ENCODE results near the gene HEXD. TPM values are rescaled to one million over a fixed set of nuclear protein-coding genes. Genes with fewer than 3 reads are reported as not detected.
A peak's percentile ranks its signal among the peaks of the same experiment; 100 is the strongest.
"Not testable (repeated sequence)": the region's sequence is repeated elsewhere in the genome, so short reads cannot be mapped to it uniquely, and the experiment has no call there.

HEXD gene
- total RNA-seq, 1 donor from 2014 or later: 12.5 TPM

DNA sequence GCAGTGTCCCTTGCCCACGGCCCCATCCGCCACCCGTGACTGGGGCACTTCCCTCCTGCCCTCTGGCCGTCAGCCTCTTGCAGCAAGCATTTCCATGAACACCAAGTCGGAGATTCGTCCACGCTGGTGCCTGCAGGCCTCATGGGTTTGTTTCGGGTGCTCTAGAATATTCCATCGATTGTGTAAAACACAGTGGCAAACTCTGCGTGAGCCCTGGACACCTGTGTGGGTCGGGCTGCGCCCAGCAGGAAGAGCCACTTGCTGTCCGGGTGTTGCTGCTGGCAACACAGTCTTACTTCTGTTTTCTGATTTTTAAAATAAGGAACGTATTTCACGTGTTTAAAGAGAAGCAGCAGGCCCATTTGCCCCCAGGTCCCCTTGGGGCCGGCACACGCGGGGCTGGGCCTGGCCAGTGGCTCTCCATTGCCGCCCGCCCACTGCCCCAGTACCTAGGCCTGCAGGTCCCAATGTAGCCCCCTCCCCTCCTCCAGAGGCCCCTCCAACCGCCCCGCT lies 22.4 kb downstream of the HEXD start:
- DNase-seq (ENCODE audit: low spot score): no peak

DNA sequence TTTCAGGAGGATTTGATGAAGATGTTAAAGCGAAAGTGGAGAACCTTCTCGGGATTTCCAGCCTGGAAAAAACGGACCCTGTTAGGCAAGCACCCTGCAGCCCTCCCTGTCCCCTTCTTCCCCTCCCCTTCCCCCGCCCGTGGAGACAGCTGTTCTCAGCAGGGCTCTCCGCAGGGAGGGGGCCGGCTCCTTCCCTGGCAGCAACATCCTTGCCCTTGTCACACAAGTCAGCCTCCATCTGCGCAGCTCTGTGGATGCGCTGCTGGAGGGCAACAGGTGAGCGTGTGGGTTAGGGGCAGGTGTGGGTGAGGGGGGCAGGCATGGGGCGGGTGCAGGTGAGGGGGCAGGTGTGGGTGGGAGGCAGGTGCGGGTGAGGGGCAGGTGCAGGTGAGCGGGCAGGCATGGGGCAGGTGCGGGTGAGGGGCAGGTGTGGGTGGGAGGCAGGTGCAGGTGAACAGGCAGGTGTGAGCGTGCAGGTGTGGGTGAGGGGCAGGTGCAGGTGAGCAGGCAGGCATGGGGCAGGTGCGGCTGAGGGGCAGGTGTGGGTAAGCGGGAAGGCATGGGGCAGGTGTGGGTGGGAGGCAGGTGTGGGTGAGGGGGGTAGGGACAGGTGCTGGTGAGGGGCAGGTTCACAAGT lies 23.0 kb downstream of the HEXD start:
- no peak for DNase-seq (ENCODE audit: low spot score)

DNA sequence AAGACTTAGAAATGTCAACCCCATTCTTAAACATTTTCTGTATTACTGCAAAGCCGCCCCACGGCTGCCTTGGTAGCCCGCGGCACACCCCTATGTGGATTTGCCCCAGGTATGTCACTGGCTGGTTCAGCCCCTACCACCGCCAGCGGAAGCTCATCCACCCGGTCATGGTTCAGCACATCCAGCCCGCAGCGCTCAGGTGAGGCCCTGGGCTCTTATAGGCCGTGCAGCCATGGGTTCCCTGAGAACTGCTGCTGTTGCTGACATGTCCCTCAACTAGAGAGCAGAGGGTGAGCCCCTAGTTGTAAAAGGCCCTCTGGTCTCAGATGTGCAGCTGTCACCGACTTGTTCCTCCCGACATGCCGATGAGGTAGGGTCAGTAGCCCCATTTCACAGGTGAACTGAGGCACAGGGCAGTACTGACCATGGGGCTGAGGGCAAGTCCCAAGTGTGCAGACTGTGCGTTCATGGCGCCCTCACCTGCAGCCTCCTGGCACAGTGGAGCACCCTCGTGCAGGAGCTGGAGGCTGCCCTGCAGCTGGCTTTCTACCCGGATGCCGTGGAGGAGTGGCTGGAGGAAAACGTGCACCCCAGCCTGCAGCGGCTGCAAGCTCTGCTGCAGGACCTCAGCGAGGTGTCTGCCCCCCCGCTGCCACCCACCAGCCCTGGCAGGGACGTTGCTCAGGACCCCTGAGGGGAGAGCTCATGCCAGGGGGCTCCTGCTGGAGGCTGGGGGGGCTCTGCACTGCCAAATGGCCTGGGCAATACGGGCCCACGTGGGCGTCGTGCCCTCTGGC lies 23.7 kb downstream of the HEXD start:
- no peak for DNase-seq (ENCODE audit: low spot score)

DNA sequence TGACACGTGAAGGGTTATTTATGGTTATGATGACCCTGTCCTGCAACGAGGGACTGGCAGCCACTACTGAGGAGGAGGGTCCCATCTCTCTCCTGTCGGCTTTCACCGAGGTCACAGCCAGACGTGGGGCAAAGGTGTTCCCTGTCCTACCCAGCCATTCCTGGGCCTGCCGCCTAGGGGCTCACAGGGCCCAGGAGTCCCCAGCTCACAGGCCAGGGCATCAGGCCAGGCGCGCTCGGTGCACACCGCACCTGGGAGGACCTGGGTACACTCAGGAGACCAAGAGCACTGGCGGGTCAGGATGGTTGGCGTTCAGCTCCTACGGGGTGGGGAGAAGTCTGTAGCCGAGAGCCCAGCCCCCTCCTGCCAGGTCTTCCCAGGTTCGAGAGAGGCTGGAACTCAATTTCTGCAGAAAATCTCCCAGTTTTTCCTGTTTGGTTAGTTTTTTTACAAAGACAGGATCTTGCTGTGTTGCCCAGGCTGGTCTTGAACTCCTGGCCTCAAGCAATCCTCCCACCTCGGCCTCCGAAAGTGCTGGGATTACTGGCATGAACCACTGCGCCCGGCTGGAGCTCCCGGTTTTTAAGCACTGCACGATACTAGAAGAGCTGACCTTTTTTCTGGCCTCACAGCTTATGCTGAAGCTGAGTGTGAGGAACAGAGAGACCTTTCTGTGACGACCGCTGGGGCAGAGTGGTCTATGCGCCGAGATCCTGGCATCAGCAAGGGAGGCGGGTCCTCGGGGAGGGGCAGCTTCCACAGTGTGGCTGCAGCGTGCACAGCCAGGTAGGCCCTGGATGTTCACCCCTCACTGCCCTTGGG lies 24.7 kb downstream of the HEXD start:
- no peak for DNase-seq (ENCODE audit: low spot score)

DNA sequence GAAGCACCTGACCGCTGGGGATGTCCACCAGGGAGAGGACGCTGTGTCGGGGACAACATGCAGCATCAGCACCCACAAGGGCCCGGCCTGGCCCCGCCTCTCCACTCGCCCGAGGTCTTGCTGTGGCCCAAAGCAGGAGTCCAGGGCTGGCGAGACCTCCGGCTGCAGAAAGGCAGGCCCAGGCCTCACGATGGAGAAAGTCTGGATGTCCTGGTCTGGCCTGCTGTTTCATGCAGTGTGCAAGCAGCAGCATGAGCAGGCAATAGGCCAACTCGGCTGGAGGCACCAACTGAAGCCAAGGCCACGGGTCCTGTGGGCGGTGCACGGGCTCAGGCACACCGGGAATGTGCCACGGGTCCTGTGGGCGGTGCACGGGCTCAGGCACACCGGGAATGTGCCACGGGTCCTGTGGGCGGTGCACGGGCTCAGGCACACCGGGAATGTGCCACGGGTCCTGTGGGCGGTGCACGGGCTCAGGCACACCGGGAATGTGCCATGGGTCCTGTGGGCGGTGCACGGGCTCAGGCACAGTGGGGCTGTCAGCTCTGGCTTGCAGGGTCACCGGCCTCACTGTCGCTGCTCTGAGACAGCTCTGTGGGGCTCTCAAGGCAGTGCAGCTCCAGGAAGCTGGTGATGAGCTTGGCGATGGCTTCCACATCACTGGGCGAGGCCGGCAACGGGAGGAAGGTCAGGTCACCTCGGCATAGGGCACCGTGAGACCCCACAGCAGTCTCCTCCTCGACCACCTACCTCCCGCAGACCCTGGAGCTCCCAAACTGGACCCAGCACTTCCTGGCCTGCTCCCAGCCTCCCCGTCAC lies 25.5 kb downstream of the HEXD start:
- DNase-seq (ENCODE audit: low spot score): no peak

DNA sequence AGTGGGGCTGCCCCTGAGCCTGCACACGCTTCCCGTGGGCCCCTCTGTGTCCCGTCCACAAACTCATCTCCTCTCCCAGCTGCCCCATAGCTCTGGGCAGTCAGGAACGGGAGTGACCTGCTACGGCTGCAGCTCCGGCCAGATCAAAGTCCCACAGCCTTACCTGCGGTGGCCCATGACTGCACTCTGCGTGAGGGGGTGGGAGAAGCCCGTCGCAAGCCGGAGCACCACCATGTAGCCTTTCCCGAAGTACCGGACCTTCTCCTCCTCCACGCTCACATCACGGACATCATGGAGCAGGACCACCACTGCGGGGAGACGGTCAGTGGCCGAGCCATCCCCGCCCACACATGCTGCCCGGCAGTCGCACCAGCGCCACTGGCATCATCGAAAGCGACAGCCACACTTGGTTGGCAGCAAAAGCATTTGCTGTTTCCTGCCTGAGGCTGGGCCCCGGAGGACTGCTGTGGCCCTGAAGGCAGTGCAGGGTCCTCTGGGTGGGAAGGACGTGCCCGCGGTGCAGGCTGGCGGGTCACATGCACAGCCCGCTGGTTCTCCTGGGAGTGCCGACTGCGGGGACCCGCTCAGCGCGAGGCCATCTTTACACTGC lies 26.2 kb downstream of the HEXD start:
- no peak for DNase-seq (ENCODE audit: low spot score)

DNA sequence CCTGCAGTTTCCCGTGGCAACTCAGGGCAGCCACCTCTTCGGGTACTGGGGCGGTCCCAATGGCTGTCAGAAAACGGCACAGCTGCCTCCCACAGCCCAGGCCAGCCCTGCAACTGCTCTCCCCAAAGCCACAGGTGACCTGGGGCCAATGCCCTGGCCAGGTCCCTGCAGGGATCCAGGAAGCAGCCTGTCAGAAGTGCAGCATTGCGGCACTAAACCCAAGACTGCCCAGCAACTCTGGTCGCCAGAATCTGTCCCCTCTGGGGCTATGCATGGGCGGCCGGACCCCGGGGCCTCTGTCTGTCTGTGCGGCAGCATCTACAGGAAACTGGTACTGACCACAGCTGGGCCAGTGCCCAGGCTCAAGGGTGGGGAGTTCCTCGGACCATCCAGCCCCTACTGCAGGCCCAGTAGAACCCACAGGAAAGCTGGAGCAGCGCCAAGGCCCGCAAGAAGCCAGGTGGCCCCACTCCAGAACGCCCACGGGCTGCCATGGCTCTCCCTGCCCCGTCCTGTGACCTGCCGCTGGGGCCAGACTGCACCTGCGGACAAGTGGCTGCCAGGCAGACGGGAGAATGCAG lies 26.9 kb downstream of the HEXD start:
- no peak for DNase-seq (ENCODE audit: low spot score)

DNA sequence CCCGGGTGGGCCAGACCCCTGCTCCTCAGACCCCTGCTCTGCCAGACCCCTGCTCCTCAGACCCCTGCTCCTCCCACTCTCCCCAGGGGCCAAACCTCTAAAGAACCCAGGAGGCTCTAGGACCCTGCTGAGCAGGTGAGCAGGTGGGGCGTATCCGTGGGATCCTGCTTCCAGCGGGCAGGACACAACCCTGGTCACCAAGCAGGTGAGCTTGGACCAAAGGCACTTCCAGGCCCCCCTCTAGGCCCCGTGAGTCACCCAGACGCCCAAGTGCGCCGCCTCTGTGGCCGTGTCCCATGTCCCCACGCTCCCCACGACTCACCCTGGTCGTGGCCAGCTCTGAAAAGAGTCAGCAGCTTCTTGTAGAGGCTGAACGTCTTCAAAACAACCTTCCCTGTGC lies 27.4 kb downstream of the HEXD start:
- no peak for DNase-seq (ENCODE audit: low spot score)

DNA sequence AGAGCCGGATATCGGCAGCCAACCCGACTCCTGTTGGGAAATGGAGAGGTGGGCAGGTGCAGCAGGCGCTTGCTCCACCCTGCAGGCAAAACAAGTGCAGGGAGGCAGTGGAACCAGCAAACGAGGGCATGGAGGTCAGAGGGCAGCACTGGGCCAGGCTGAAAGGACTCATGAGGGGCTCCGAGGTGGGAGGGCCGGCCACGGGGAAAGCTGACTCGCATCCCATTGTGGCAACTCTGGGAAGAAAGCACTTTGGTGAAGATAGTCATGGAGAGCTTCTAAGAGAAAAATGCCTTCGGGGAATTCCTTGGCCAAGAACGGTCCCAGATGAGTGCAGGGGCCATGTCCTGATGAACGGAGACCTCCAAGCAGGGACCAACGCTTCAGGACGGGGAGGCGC lies 28.0 kb downstream of the HEXD start:
- DNase-seq (ENCODE audit: low spot score): no peak

DNA sequence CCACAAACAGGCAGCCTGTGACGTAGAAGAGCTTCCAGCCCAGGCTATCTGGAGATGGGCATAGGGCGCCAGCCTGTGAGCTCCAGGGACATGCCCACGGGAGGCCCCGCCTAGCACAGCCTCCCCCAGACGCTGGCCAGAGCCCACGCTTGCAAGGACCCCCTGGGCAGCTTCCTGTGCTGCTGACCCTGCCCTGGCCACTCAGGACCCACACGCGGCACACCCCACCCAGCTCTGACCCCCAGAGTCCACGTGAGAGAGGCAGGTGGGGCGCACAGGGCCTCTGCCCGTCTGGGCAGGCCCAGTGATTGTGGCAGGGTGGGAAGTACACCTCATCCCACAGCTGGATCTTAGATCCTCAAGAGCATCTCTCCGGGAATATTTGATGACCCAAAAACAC lies 28.5 kb downstream of the HEXD start:
- DNase-seq (ENCODE audit: low spot score): no peak

DNA sequence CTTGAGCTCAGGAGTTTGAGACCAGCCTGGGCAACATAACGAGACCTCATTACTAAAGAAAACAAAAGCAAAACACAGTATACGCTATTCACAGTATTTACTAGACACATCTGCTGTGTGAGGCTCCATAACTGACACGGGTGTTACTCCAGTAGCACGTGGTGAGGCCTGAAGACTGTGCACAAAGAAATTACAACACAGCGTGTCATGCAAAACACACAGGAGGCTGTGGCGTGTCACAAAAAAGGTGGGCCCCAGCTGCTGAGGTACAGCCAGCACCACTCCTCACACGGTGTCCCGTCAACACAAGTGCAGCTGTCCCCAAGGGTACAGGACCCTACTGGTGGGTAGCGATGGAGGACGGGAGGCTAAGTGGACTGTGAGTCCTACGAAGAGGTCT lies 29.7 kb downstream of the HEXD start:
- no peak for DNase-seq (ENCODE audit: low spot score)

DNA sequence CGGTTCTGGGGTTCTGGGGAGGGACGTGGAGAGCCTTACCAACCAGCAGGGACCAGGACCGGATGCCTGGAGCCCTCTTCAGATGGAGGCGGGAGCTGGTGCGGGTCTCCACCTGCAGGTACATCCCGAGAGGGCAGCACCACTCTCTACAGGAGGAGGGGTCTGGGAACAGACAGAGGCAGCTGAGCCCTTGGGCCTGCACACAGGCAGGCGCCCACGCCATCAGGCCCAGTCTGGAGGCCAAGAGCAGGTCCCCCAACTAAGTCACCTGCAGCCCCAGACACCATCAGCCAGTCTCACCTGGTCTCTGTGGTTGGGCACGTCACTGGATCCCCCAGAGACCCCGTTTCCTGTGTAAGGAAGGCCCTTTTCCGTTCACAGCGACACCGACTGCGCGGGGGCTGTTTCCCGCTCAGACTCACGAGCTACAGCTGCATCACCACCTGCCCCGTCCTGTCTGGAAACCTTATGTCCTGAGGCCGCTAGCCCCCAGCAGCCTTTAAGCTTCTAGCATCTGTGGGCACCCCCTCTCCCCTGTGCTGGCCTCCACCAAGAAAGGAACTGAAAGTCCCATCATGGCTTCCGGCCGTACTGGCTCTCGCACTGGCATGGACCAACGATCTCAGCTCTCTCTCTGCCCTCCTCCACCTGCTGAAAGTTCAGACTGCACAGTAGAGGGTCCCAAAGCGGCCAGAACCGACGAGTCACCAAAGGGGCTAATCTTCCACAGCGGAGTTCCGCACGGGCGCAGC lies 31.2 kb downstream of the HEXD start:
- DNase-seq (ENCODE audit: low spot score): no peak

DNA sequence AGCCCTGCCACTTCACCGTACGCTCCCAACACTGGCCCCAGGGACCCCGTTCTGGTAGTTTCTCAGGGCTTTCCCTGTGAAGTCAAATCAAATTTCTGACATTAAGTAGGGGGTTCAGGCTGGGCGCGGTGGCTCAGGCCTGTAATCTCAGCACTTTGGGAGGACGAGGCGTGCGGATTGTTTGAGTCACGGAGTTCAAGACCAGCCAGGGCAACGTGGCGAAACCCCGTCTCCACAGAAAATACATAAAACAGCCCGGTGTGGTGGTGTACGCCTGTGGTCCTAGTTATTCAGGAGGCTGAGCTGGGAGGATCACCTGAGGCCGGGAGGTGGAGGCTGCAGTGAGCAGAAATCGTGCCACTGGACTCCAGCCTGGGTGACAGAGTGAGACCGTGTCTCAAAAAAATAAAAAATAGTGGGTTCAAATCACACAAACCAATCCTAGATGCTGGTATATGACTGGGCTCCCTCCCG lies 31.8 kb downstream of the HEXD start:
- DNase-seq (ENCODE audit: low spot score): no peak

DNA sequence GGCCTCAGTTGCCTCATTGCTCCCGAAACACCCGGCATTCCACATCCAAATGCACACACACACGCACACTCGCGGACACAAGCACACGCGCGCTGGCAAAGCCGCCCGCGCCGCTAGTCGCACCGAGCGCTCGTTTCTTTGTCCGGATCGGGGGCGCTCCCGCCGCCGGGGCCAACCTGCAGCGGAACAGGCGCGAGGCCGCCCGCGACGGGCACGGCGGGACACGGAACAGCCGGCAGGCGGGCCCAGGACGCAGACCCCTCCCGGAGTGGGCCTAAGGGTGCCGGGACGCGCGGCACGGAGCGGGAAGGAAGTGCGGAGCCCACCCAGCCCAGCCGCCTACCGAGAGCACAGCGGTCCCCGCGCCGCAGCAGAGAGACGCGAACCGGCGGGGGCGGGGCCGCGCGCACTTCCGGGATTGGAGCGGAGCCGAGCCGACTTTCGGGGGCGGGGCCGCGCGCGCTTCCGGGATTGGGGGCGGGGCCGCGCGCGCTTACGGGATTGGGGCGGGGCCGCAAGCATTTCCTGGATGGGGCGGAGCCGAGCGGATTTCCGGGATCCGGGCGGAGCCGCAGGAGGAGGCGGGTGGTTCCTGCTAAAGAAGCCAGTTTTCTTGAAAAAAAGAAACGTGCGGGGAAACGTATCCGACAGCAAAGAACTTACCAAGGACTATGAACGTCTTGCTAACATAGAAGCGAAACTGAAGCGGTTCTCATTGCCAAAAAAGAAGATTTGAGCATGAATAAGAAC lies 32.4 kb downstream of the HEXD start, which contains the start of gene CYBC1:
TSS of gene CYBC1 (minus strand) at position 396 of the 750 bp plus-strand sequence. CDS start 1,498 bp downstream, outside the sequence.
- peak; percentile 96 for DNase-seq (ENCODE audit: low spot score)

DNA sequence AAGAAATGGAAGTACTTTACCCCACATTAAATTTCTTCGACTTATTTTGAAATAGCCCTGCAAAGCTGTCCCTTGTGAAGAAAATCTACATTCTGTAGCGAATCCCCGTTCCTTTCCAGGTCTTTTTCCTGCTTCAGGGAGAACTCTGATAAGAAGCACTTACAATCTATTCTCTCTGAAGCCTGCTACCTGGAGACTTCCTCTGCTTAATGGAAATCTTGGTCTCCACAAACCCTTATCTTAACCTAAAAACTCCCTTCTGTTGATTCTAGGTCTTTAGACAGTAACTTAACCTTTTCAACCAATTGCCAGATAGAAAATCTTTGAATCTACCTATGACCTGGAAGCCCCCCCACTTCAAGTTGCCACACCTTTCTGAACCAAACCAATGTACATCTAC lies 34.0 kb downstream of the HEXD start:
- no peak for DNase-seq (ENCODE audit: low spot score)

DNA sequence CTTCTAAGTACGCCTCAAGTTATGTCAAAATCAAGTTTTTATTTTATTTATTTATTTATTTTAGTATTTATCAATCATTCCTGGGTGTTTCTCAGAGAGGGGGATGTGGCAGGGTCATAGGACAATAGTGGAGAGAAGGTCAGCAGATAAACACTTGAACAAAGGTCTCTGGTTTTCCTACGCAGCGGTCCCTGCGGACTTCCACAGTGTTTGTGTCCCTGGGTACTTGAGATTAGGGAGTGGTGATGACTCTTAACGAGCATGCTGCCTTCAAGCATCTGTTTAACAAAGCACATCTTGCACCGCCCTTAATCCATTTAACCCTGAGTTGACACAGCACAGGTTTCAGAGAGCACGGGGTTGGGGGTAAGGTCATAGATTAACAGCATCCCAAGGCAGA lies 35.0 kb downstream of the HEXD start:
- DNase-seq (ENCODE audit: low spot score): not testable (repeated sequence)

DNA sequence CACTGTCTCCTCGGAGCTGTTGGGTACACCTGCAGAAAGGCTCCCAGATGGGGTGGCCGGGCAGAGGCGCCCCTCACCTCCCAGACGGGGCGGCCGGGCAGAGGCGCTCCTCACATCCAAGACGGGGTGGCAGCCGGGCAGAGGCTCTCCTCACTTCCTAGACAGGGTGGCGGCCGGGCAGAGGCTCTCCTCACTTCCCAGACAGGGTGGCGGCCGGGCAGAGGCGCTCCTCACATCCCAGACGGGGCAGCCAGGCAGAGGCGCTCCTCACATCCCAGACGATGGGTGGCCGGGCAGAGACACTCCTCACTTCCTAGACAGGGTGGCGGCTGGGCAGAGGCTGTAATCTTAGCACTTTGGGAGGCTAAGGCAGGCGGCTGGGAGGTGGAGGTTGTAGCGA lies 35.6 kb downstream of the HEXD start:
- not testable (repeated sequence) for DNase-seq (ENCODE audit: low spot score)

DNA sequence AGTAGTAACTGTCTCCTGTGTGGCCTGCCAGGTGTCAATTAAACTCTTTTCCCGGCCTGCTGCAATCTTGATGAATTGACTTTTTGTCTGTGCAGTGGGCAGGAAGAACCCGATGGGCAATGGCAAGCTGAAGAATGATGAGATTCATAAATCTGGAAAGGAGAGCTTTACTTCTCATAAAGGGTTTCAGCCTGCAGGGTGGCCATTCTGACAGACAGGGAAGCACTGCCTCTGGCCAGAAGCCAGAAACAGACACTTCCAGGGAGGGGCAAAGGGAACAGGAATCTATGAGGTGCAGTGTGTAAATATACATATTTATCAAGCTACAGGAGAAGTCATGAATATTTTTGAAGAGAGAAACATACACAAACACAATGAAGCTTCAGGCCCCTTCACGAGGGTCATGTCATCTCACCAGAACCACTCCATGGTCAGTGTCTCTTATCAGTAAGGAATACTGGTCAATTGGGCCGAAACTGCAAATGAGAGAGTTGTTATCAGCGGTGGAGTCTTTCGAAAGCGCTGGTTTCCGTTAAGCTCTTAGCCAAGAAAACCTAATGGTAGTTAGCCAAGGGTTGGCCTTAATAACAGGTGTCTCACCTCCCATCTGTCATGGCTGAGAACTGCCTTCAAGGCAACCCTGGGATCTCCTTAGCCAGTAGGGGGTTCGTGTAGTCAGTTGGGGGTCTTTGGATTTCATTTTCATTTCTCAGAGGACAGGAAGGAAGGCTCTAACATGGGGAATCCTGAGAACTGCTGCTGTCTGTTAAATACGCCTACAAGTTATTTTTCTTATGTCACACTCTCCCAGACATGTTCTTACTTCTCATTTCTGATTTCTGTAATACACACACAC lies 39.2 kb downstream of the HEXD start:
- peak; percentile 33 for DNase-seq (ENCODE audit: low spot score)

Measured in umbilical cord (tissue), 2 donors.